H1 (cell line): ENCODE results near the gene CC2D1B. TPM values are rescaled to one million over a fixed set of nuclear protein-coding genes. Genes with fewer than 3 reads are reported as not detected.

Experiments used
- CTCF ChIA-PET: fragments of 300-600 bp; sonication (Branson Sonifier 250); formaldehyde crosslinking; loops from one replicate; lab custom pipeline; 2021; ENCODE audit not compliant: partially characterized antibody; lab: Charles Lee
- POLR2A ChIA-PET: fragments of 300-600 bp; sonication (Branson Sonifier 250); formaldehyde crosslinking; loops from one replicate; lab custom pipeline; 2021; ENCODE audit warnings: inconsistent platforms; ENCODE audit not compliant: partially characterized antibody; lab: Charles Lee
- DNase-seq, 2 experiments: peaks; one replicate each; pipeline versions ENCODE4 v3.0.0 to v3.0.0-alpha.2; 2010 to 2022; ENCODE audit warnings: low spot score in 2 of 2, low read depth in 1 of 2, mixed read lengths in 1 of 2
- FAIRE-seq: peaks from 2 replicates; lab custom pipeline; 2011; peaks lifted over from hg19 to GRCh38; lab: Jason Lieb, UNC
- H2AFZ ChIP-seq: 2 replicates; pipeline ENCODE4 v1.8.1; 2012; ENCODE audit warnings: low read length, inconsistent platforms
- H2AK5ac ChIP-seq: 2 replicates; pipeline ENCODE4 v1.6.1; 2013; ENCODE audit warnings: low read depth, low read length
- H2BK120ac ChIP-seq: replicated peaks from 2 replicates; pipeline ENCODE3; 2013; ENCODE audit warnings: low read depth, low read length, inconsistent platforms
- H2BK12ac ChIP-seq: 2 replicates; pipeline ENCODE4 v1.6.1; 2013; ENCODE audit warnings: low read depth, low read length
- H2BK15ac ChIP-seq: 2 replicates; pipeline ENCODE4 v1.6.1; 2013; ENCODE audit warnings: low read length
- H2BK20ac ChIP-seq: 2 replicates; pipeline ENCODE4 v1.6.1; 2013; ENCODE audit warnings: low read length
- H2BK5ac ChIP-seq: 2 replicates; pipeline ENCODE4 v1.6.1; 2013; ENCODE audit warnings: low read depth, low read length
- H3K14ac ChIP-seq: 2 replicates; pipeline ENCODE4 v1.6.1; 2013; ENCODE audit warnings: inconsistent platforms; ENCODE audit not compliant: insufficient read length
- H3K18ac ChIP-seq: 2 replicates; pipeline ENCODE4 v1.6.1; 2013; ENCODE audit warnings: low read length; ENCODE audit errors: extremely low read depth
- H3K23ac ChIP-seq: 2 replicates; pipeline ENCODE4 v1.6.1; 2013; ENCODE audit warnings: inconsistent platforms; ENCODE audit not compliant: insufficient read length
- H3K23me2 ChIP-seq: 2 replicates; pipeline ENCODE4 v1.6.1; 2013; ENCODE audit warnings: low read depth, low read length
- H3K27ac ChIP-seq: 2 replicates; pipeline ENCODE4 v1.6.1; 2011; ENCODE audit warnings: low read depth, low read length, inconsistent platforms
- H3K27me3 ChIP-seq, 4 experiments: replicated peaks in 1 of 4; 1 replicate in 1 of 4; 2 replicates in 3 of 4; pipeline versions ENCODE4 v1.6.1 to v1.8.1; 2011 to 2013; ENCODE audit warnings: low read length in 3 of 4, mild to moderate bottlenecking in 3 of 4, inconsistent platforms in 2 of 4, mixed read lengths in 2 of 4, moderate library complexity in 1 of 4; ENCODE audit not compliant: control insufficient read depth in 3 of 4, insufficient read depth in 3 of 4; ENCODE audit errors: extremely low read depth in 1 of 4
- H3K36me3 ChIP-seq, 4 experiments: 2 replicates each; pipeline versions ENCODE4 v1.6.1 to v1.8.1; 2011 to 2013; ENCODE audit warnings: mild to moderate bottlenecking in 4 of 4, low read length in 3 of 4, moderate library complexity in 2 of 4, control low read depth in 1 of 4, inconsistent platforms in 1 of 4; ENCODE audit not compliant: insufficient read depth in 4 of 4, control insufficient read depth in 2 of 4
- H3K4ac ChIP-seq: replicated peaks from 2 replicates; pipeline ENCODE3; 2013; ENCODE audit warnings: low read length, low read depth, mixed read lengths, inconsistent platforms; ENCODE audit not compliant: insufficient read length
- H3K4me1 ChIP-seq, 4 experiments: replicated peaks in 1 of 4; 1 replicate in 1 of 4; 2 replicates in 3 of 4; pipeline versions ENCODE4 v1.6.1 to v1.8.1; 2011 to 2013; ENCODE audit warnings: low read length in 3 of 4, inconsistent platforms in 2 of 4, mixed read lengths in 1 of 4; ENCODE audit not compliant: insufficient read depth in 4 of 4, control insufficient read depth in 3 of 4
- H3K4me2 ChIP-seq, 2 experiments: 2 replicates each; pipeline versions ENCODE4 v1.6.1 to v1.8.1; 2011 to 2013; ENCODE audit warnings: low read depth in 2 of 2, low read length in 2 of 2, control low read depth in 1 of 2, inconsistent platforms in 1 of 2, mild to moderate bottlenecking in 1 of 2; ENCODE audit not compliant: insufficient read depth in 1 of 2
- H3K4me3 ChIP-seq, 4 experiments: fragments of 200-600, 300-600 bp in 1 of 4; sonication (generic), shearing (Covaris generic), sonication (Bioruptor Twin) in 1 of 4; 2 replicates each; pipeline versions ENCODE4 v1.5.1 to v1.8.1; 2011 to 2016; ENCODE audit warnings: low read length in 4 of 4, low read depth in 3 of 4, control low read depth in 2 of 4, inconsistent platforms in 2 of 4, mild to moderate bottlenecking in 2 of 4, mixed read lengths in 1 of 4, moderate library complexity in 1 of 4; ENCODE audit not compliant: insufficient read depth in 2 of 4; ENCODE audit errors: extremely low read depth in 1 of 4
- H3K56ac ChIP-seq: replicated peaks from 2 replicates; pipeline ENCODE3; 2013; ENCODE audit warnings: low read depth, mild to moderate bottlenecking, mixed read lengths, low read length, inconsistent platforms; ENCODE audit not compliant: insufficient read length
- H3K79me1 ChIP-seq: 2 replicates; pipeline ENCODE4 v1.6.1; 2013; ENCODE audit warnings: low read depth, low read length, control low read depth
- H3K79me2 ChIP-seq, 2 experiments: 2 replicates each; pipeline versions ENCODE4 v1.6.1 to v1.8.1; 2012 to 2013; ENCODE audit warnings: low read length in 2 of 2, mild to moderate bottlenecking in 2 of 2, inconsistent platforms in 1 of 2; ENCODE audit not compliant: insufficient read depth in 2 of 2, control insufficient read depth in 1 of 2
- H3K9ac ChIP-seq, 4 experiments: replicated peaks in 1 of 4; 1 replicate in 1 of 4; 2 replicates in 3 of 4; pipeline versions ENCODE4 v1.6.1 to v1.8.1; 2011 to 2013; ENCODE audit warnings: low read depth in 3 of 4, low read length in 3 of 4, control low read depth in 2 of 4, mild to moderate bottlenecking in 2 of 4, moderate library complexity in 2 of 4, inconsistent platforms in 1 of 4; ENCODE audit errors: extremely low read depth in 1 of 4
- H3K9me3 ChIP-seq, 2 experiments: 2 replicates each; pipeline versions ENCODE4 v1.6.1 to v1.8.1; 2012 to 2013; ENCODE audit warnings: mild to moderate bottlenecking in 2 of 2, moderate library complexity in 2 of 2, control low read depth in 1 of 2, inconsistent platforms in 1 of 2, low read depth in 1 of 2, low read length in 1 of 2, mixed read lengths in 1 of 2; ENCODE audit not compliant: insufficient read depth in 2 of 2
- H4K20me1 ChIP-seq, 2 experiments: replicated peaks in 1 of 2; 2 replicates each; pipeline versions ENCODE3 to v1.8.1; 2011 to 2013; ENCODE audit warnings: inconsistent platforms in 2 of 2, low read length in 2 of 2, mild to moderate bottlenecking in 1 of 2; ENCODE audit not compliant: insufficient read depth in 2 of 2, control insufficient read depth in 1 of 2
- H4K5ac ChIP-seq: 2 replicates; pipeline ENCODE4 v1.6.1; 2013; ENCODE audit warnings: low read length, low read depth, mixed read lengths, inconsistent platforms; ENCODE audit not compliant: insufficient read length
- H4K8ac ChIP-seq: 2 replicates; pipeline ENCODE4 v1.8.0; 2013; ENCODE audit warnings: mild to moderate bottlenecking, moderate library complexity, low read length, inconsistent platforms; ENCODE audit not compliant: insufficient read depth; ENCODE audit errors: extremely low read depth
- H4K91ac ChIP-seq: replicated peaks from 2 replicates; pipeline ENCODE3; 2013; ENCODE audit warnings: low read length, mixed read lengths, inconsistent platforms; ENCODE audit not compliant: insufficient read length
- SIRT6 ChIP-seq: IDR thresholded peaks from one replicate; pipeline ENCODE4 v1.7.1; 2012; ENCODE audit warnings: low read length, inconsistent platforms
- WGBS, 2 experiments: shearing (Covaris generic) in 1 of 2; methylation state at CpG; one replicate each; pipeline versions ENCODE4 v1.1.6 to v1.1.7; 2013 to 2015; ENCODE audit warnings: low lambda C conversion rate in 2 of 2, mixed read lengths in 2 of 2, inconsistent platforms in 1 of 2, low coverage in 1 of 2, missing lambda C conversion rate in 1 of 2; ENCODE audit not compliant: insufficient replicate concordance in 2 of 2, insufficient coverage in 1 of 2, insufficient read length in 1 of 2; ENCODE audit errors: extremely low coverage in 1 of 2, missing lambda C conversion rate in 1 of 2; 5-methylcytosine and 5-hydroxymethylcytosine counted together
- polyA plus RNA-seq, 7 experiments: library from polyadenylated mRNA; depleted of rRNA in 3 of 7; stranded (reverse) in 5 of 7; unstranded in 2 of 7; fragments of >200 nt in 5 of 7; fragments of 200-250 nt in 2 of 7; gene quantifications; 1 replicate in 5 of 7; 2 replicates in 1 of 7; 4 replicates in 1 of 7; pipeline versions ENCODE4 v1.2.1 to v1.2.3, GENCODE V29; 2011 to 2013; ENCODE audit warnings: missing spikeins in 2 of 7, mixed read lengths in 2 of 7
- total RNA-seq: library from RNA; stranded (reverse); fragmentation: NEBNext Ultra II Directional; extraction: Animal tissue kit (Norgen Biotek cat#: 25700); gene quantifications from 2 replicates; pipeline ENCODE4 v1.2.1, GENCODE V29; 2021

Gene CC2D1B
- total and polyA plus RNA-seq, 2 of the 8 experiments (the other 6 are each of a cell fraction or from before 2014, with no cell fraction given), result 7.4 to 13.1 TPM

DNA sequence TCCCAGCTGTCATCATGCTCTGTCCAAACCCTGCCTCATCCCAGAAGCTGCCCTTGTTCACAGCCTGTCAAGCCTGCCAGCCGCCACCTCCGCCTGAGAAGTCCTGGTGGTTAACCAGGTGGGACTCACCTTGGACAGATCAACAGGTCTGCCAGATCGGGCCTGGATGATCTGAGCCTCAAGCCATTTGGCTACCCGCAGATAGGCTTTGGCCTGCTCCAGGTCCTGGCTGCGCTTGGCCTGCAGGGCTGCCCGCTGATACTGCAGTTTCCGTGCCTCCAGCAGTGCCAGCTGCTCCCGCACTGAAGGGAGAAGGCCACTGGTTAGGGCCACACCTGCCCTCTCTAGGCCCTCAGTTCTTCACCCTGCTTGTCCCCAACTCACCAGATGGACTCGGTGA, 8.6 kb downstream of the CC2D1B start:
- Histone ChIP-seq H3K23ac (no peak overlapping the region), H3K27ac (no peak overlapping the region), H3K9ac (no peak overlapping the region), H3K27me3 (no peaks in the 10 kb centered on the region), H3K4me2 (no peak overlapping the region), H3K14ac (no peak overlapping the region), H2BK15ac (no peak overlapping the region), H3K56ac (no peak overlapping the region), H3K9me3 (no peaks in the 10 kb centered on the region), H4K8ac (no peak overlapping the region), H2BK120ac (no peak overlapping the region), H2AK5ac (no peak overlapping the region), H2BK20ac (no peak overlapping the region), H3K23me2 (no peaks in the 10 kb centered on the region), H3K4ac (no peak overlapping the region), H4K20me1 (peaks cover 3 to 8% of the 10 kb centered on the region in 2 experiments), H3K36me3 (peaks cover 30 to 94% (median 76%) of the 10 kb centered on the region in 4 experiments; a peak in 7 of 8 replicates), H3K79me2 (no peaks in the 10 kb centered on the region), H2BK5ac (no peak overlapping the region), H3K79me1 (no peaks in the 10 kb centered on the region), H2BK12ac (no peak overlapping the region), H4K91ac (no peak overlapping the region), H3K4me1 (no peaks in the 10 kb centered on the region; a peak in 1 of 7 replicates), H3K18ac (no peak overlapping the region), H2AFZ (no peak overlapping the region), H3K4me3 (no peak overlapping the region), H4K5ac (no peak overlapping the region)
- ChIA-PET POLR2A (interaction anchor here (0.9 to 1.9 kb wide), 2 partner anchors 14 to 19 kb away, joined by 3 to 6 read pairs; no protein-coding TSS in a partner anchor), CTCF (no interaction called here)
- DNase-seq, result no peak
- 88% methylated on average over 9 of the region's 9 CpGs; no CpG with 5 or more reads in 1 of the 2 experiments for WGBS, 2 experiments
- FAIRE-seq, result no peak
- no peak for TF ChIP-seq SIRT6
